HS-27A (cell line): Measurements from ENCODE around the gene EVL.

Source experiments
- DNase-seq: peaks from one replicate; pipeline ENCODE4 v3.0.0-alpha.2; 2012; ENCODE audit warnings: low read depth, missing footprints

The EVL gene

DNA sequence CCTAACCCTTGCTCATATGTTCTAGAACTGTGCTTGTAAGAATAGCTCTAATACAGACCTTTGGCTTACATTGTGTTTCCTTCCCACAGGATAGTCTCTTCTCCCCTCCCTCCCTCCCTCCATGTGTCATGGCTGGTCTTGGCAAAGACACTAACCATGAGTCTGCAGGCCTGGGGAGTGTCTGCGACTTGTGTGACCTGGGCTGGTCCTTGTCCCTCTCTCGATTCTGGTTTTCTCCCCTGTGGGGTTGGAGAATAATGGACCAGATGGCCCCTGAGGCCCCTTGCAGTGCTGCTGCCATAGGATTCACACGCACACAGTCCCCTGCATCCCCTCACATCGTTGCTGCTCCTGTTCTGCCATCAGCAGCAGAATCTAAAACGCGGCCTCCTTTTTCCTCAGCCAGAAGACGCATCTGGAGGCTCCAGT lies 64.0 kb downstream of the EVL start:
- no peak for DNase-seq

DNA sequence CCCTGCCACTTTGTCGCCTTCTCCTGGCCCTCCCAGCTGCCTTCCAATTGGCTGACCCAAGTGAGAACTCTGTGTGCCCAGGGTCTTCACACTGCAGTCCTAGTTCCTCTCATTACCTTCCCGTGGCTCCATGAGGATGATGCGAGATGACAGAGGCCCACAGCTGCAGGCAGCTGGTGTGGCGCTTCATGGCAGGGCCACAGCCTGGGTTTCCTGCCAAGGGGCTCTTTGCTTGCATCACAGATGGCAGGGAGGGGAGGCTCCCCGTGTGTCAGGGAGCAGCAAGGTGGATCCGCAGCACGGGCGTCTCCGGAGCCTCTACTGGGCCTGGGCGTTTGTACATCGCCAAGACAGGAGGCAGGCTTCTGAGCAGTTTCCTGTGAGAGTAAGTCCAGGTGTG lies 65.3 kb downstream of the EVL start:
- no peak for DNase-seq

DNA sequence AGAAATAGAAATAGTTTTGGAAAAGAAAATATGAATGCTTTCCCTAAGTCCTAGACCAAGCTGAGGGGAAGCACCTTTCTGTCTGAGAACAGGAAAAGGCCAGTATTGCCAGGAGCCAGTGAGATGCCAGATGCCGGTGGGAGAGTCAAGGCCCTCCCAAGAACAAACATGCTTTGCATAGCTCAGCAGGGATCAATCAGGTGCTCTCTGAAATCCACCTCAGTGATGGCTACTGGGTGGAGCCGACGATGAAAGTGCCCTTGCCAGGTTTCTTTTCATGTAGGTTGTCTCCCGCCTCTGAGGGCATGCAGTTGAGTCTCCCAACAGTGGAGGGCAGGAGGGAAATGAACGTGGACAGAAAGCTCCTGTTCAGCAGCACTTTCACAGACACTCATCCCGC lies 66.0 kb downstream of the EVL start:
- no peak for DNase-seq

DNA sequence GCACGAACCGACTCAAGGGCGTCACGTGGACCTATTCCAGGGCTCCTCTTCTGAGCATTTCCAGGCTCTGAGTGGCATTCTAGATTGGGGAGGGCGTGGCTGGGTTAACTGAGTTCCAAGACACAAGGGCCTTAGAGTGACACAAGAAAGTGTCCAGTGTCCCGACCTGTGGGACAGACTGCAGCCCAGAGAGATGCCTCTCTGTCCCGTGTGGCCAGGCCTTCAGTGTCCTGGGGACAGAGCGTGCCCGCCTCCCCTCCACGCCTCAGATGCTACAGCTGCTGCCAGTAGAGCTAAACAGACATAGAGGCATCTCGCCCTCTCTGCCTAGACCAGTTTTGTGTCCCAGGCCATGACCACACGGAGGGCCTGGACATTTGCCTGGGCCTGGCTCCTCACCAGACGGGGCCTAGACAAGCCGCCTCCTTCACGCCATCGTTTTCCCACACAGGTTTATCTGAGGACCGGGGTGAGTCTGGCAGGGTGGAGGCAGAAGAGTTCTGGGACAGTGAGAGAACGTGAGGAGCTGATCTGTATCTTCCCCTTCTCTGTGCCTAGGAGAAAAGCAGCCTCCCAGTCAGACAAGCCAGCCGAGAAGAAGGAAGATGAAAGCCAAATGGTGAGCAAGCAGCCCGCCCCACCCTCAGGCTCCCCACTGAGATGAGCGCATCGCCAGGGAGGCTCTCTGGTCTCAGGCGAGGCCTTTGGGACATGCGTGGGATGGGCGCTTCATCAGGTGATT lies 67.1 kb downstream of the EVL start:
- DNase-seq: no peak

DNA sequence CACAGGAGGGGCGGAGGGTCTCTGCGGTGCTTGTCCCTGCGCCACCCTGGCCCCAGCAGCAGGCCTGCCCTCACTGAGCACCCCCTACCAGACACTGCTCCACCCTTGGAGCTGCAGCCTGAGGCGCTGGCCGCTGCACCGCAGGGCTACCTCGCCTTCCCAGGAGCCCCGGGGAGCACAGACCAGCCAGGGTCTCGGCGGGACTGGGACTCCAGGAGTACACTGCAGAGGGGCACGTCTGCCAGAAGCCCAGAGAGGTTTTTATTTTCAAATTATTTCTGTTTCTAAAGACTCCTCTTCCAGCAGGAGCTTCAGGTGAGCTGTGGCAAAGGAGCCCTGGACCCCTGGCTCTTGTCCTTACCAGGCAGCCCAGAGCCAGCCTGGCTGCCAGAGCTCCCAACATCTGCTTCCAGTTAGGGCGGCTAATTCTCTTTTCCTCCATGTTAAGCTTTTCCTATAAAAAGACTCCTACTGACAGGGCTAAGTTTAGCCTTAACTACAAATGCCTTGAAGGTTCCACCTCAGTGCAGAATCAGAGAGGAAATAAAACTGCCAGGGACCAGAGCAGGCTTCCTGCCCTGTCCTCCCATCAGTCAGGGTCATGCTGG lies 67.8 kb downstream of the EVL start:
- DNase-seq: no peak

DNA sequence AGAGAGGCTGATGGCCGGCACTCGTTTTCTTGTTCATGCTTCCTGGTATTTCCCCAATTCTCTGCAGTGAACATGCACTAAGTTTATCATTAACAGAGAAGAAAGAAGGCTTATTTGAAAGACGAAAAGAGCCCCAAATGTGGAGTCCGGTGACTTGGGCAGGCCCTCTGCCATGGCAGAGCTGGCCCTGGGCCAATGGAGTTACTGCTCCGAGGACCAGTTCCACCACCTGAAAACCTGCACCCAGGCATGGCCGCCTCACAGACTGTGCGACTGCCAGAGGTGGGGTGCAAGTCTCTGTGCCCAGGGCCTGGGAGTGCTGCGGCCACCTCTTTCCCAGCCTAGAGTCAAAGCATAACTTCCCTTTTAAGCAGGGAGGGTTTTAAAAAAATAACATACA lies 69.4 kb downstream of the EVL start:
- no peak for DNase-seq

DNA sequence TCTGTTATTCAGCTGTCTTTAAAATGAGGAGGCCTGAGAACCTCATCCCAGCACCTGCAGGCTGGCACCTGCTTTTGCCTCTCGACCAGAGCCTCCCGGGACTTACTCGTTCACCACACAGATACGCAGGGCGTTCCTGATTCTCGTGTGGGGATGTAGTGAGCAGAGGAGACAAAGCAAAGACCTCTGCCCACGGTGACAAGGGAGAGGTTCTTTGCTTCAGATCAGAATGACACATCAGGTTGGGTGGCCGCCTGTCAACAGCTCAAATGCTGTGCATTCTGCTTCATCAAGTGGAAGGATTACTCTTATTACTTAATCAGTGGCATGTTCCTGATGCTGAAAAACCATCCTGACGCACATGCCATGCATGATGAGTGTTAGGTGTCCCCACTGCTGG lies 69.9 kb downstream of the EVL start:
- DNase-seq: no peak

DNA sequence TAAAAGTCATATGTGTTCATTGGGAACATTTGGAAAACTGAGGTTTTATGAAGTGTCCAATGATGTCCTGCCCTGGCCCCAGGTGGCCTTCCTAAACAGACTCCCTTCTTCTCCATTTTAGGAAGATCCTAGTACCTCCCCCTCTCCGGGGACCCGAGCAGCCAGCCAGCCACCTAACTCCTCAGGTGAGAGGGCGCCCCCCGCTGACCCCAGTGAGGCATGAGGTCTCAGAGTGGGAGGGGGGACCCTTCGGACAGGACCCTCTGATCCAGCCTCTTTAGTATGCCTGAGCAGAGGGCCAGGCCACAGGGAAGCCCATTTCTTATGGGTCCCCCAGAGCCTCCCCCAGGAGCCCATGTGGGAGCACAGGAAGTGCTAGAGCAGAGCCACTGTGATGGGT lies 70.6 kb downstream of the EVL start:
- DNase-seq: no peak

DNA sequence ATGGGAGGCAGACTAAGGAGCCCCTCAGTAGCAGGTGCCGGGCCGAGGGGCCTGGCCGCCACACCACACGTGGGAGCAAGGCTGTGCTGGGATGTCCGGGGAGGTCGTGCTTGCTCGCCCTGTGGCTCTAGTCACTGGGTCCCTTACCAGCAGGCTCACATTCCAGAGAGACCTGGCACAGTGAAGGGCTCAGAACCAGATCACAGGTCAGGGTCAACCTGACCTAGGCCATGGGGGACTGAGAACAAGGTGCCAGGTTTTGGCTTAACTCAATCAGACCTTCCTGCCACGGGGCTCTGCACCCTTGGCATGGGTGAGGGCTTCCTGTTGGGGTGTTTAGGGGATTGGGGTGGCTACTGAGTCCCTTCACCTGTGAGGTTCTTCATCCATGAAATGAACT lies 72.0 kb downstream of the EVL start:
- DNase-seq: no peak

DNA sequence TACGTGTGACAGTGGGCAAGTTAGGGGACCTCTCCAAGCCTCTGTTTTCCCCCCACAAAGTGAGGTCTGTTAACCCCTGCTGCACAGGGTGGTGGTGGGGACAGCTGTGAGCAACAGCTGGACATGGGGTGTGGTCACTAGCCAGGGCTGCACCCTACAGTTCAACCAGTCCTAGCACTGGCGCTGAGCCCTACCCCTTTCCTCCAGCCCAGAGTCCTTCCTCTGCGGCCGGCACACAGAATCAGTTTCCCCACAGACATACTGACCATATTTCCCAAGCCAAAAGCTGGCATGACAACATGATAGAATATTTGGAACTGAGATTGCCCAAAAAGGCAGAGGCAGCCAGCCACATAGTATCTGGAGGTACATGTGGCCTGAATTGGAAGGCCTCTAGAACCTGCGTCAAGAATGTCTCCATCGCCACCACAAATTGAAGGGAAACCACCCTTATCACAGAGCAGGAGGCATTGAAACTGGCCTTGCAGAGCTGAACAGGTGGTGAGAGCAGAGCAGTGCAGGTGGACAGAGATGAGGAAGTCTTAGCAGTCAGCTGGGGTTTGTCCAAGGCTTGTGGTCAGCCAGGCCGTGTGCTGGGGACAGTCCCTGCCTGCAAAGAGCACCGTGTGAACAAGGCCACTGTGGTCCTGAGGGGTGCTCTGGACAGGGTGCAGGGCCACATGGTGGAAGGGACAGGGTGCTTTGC lies 73.0 kb downstream of the EVL start:
- no peak for DNase-seq

DNA sequence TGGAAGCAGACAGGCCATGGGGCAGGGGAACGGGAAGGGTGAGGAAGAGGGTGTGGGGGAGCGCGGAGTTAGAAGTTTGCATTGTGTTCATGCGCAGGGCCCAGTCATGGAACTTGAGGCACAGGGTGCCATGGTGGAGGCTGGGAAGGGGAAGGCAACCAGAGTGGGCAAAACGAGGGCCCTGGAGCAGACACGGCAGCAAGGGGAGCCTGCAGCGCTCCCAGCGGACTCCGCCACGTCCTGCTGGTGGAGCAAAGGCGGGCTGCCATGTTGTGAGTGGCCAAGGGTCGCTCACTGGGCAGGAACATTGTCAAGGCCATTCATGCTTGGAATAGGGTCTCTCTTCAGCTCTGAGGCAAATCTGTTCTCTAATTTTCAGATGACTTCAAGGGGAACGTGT lies 73.7 kb downstream of the EVL start:
- DNase-seq: no peak

DNA sequence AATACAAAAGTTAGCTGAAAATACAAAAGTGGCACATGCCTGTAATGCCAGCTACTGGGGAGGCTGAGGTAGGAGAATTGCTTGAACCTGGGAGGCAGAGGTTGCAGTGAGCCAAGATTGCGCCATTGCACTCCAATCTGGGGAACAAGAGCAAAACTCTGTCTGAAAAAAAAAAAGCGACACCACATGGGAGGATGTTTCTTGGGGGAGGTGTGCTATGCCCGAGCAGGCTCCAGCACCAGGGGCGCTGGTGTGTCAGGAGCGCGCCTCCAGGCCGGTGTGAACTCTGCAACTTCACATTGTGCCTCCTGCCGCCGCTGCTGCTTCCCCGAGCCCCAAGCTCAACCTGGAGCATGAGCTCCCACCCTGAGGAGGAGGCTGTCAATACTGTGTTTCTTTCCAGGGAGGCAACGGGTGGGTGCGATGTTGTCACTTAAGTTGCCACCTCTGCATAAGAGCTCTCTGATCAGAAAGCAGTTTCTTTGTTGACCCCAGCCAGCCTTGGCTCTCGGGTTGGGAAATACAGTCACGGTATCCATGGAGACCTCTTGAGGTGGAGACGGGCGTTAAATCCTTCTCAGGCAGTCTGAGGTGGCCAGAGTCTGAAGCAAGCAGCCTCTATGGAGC lies 75.3 kb downstream of the EVL start:
- no peak for DNase-seq

DNA sequence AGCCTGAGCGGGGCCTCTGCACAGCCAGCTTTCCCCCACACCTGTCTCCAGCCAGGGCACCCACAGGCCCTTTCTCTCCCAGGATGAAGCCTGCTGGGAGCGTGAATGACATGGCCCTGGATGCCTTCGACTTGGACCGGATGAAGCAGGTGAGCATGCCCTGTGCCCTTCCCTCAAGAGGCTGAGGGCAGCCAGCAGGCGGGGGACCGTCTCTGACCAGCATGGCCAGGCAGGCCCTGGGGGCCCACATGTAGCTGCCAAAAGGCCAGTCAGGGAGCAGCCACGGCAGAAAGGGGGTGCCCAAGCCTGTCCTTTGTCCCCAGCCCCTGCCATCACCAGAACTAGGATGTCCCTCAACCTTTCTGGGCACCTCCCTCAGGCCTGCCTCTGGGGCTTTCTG lies 75.9 kb downstream of the EVL start:
- no peak for DNase-seq

DNA sequence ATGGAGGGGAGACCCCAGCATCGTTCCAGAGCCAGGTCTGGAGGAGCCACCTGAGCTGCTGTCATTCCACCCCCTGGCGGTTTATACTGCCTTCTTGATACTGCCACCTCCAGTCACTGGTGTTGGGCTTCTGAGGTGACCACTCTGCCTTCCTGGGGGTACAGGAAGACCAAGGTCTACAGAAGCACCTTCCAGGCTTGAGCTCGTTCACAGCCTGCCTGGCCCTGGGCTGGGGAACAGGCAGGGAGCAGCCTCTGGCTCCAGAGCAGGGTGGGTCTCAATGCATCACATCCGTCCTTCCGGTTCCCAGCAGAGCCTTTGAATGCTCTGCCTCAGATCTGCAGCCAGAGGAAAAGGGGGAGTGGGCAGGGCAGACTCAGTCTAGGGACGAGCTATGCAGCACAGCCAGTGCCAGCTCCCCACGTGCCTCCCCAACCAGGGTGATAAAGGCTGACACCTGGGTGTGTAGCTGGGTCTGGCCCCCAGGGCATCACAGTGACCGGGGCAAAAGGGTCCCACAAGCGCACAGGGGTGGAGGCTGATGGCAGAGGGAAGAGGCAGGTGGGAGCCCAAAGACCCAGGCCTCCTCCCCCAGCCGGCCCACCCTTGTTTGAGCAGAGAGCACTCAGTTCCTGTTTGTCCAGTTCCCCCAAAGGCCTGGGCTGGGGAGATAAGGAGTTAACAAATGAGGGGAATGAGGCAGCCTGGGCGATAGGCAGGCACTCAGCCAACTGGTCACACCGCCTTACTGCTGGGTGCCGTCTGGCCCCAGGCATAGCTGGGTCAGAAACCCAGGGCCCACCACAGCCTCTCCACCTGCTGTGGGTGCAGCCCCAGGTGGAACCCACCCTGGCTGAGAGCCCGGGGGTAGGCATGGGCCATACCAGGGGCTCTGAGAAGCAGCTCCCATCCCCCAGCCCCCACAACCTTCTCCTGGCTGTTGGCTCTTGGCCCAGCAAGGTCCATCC lies 77.1 kb downstream of the EVL start:
- DNase-seq: no peak

DNA sequence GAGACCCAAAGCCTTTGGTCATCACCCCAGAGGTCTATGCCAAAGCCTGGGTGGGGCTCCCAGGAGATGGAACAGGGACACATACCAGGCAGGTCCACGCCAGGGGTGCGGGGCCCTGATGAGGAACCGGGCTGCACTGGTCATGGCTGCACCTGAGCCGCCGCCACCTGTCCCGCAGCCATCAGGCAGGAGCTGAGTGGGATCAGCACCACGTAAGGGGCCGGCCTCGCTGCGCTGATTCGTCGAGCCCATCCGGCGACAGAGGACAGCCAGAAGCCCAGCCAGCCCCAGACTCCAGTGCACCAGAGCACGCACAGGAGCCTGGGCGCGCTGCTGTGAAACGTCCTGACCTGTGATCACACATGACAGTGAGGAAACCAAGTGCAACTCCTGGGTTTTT lies 78.3 kb downstream of the EVL start:
- DNase-seq: no peak

DNA sequence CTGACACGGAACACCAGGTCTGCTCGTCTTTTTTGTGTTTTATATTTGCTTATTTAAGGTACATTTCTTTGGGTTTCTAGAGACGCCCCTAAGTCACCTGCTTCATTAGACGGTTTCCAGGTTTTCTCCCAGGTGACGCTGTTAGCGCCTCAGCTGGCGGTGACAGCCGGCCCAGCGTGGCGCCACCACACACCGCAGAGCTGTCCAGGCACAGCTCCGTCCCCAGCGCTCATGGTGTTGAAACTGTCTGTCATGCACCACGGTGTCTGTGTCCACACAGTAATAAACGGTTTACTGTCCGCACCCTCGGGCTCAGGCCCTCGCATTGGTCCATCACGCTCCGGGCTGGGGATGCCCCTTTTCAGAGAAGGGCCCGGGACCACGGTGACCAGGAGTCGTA lies 78.7 kb downstream of the EVL start:
- DNase-seq: no peak

DNA sequence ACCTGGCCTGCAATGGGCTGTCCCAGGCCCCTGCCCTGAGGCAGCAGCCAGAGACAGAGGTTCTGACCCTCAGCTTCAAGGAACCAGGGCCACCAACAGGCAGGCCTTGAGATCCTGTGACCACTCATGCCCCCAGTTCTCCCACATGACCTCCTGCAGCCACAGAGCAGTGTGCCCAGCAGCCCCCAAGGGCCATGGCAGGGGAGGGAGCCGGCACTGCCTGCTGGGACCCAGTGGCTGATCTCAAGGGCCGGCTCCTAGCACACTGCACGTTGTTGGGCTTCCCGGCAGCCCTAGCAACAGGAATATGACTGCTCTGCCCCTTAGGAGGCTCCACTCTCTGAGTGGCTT lies 79.4 kb downstream of the EVL start:
- DNase-seq: no peak

DNA sequence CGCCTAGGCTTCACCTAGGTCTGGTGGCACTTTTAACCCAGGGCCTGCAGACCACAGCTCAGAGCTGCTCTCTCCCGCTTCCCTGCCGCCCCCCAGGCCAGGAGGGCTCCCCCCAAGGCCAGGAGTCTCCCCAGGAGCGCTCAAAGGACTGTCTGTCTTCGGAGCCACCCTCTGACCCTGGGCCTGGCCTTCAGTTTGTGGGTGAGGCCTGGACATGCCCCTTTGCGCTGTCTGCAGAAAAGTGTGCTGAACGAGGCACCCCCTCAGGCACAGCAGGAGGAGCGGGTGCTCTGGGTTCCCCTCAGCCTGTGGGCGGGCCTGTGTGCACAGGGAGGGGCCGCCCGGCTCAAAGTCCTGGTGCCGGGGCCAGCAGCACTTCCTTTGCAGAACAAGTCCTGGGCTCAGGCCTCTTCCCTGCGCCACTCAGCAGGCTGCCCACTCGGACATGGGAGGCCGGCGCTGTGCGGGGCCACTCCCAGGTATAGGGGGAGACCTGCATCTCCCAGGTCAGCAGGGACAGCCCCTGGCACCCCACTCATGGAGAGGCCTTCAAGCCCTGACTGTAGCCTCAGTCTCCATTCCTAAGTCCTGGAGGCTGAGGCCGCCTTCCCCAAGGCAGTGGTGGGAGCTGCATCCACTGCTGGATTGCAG lies 79.9 kb downstream of the EVL start:
- DNase-seq: no peak

DNA sequence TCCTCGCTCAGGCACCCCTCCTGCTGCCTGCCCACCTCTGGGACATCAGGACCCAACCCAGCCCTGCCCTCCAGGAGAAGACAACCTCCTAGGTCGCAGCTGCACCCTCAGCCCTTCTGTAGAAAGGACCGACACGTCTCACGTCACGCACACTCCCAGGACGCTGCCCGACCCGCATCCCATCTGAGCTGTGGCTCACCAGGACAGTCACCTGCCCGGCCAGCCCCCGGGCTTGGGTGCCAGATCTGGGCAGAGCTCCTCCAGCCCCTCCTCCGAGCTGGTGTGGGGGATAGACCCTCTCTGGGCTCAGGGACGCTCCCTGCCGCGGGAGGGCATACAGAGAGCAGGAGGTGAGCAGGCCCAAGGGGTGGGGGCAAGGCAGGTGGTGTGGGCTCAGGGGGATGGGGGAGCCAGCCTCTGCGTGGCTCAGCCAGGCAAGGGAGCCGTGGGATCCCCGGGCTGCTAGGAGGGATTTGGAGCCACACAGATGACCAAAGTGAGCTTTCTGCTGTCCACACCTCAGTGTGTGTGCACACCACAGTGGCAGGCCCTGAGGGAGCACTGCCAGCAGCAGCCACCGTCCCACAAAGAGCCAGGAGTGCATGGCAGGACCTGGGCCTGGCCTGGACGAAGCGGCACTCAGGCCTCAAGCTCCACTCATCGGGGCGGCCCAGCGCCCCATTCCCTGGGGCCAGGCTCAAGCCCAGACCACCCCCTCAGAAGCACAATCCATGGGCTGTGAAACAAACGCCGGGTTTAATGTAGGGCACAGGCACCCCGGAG lies 80.7 kb downstream of the EVL start:
- no peak for DNase-seq

DNA sequence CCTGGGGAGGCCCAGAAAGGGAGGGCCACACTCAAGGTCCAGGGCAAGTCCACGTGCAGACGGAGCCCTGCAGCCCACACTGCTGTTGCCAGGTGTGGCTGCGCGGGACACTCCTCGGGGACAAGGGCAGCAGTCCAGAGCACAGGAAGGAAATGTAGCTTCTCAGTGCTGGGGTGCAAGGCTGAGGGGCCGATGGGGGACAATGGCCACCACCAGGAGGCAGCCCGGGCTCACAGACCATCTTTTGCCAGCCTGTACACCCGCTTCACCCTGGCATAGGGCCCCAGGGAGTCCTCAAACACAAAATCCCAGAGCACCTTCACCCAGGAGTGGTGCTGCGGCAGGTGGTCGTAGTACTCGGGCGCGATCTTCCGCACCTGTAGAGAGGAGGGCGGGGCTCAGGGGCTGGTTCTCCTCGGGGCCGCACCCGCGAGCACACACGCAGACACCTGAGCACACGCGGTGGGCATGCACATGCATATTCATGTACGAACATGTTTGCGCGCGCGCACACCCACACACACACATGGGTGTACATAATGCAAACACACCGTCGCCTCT lies 81.4 kb downstream of the EVL start:
- no peak for DNase-seq
